IPS DF 19.7 (cell line): Measurements from ENCODE around the gene PPM1H.
A peak's percentile ranks its signal among the peaks of the same experiment; 100 is the strongest.

Source experiments
- DNase-seq: peaks from one replicate; pipeline ENCODE4 v3.0.0-alpha.2; 2013; ENCODE audit warnings: low read depth, low spot score

PPM1H gene

GRCh38 chr12:62873116-62873825 lies 61.7 kb downstream of the PPM1H start:
- DNase-seq, result no peak

- no peak for DNase-seq
Measured at GRCh38 chr12:62868820-62869219, 66.1 kb downstream of the PPM1H start.

GRCh38 chr12:62866451-62867082 lies 68.4 kb downstream of the PPM1H start:
- DNase-seq, result peak; percentile 17

GRCh38 chr12:62865937-62866336 lies 69.0 kb downstream of the PPM1H start:
- peak; percentile 48 for DNase-seq

- no peak for DNase-seq
Measured at GRCh38 chr12:62865065-62865464, 69.9 kb downstream of the PPM1H start.

GRCh38 chr12:62862259-62862881 lies 72.6 kb downstream of the PPM1H start:
- DNase-seq, result no peak

- no peak for DNase-seq
Measured at GRCh38 chr12:62861586-62861985, 73.4 kb downstream of the PPM1H start.

GRCh38 chr12:62860501-62861411 lies 74.2 kb downstream of the PPM1H start:
- DNase-seq, result no peak

GRCh38 chr12:62860020-62860419 lies 74.9 kb downstream of the PPM1H start:
- no peak for DNase-seq

GRCh38 chr12:62859321-62859737 lies 75.6 kb downstream of the PPM1H start:
- DNase-seq, result no peak

- DNase-seq, result no peak
Measured at GRCh38 chr12:62856454-62856853, 78.5 kb downstream of the PPM1H start.

GRCh38 chr12:62854024-62854423 lies 80.9 kb downstream of the PPM1H start:
- no peak for DNase-seq

GRCh38 chr12:62849398-62849797 lies 85.6 kb downstream of the PPM1H start:
- DNase-seq, result no peak

GRCh38 chr12:62848418-62848817 lies 86.5 kb downstream of the PPM1H start:
- no peak for DNase-seq

- DNase-seq, result no peak
Measured at GRCh38 chr12:62847709-62848108, 87.2 kb downstream of the PPM1H start.

GRCh38 chr12:62846491-62846890 lies 88.5 kb downstream of the PPM1H start:
- no peak for DNase-seq

- DNase-seq, result no peak
Measured at GRCh38 chr12:62844915-62845314, 90.0 kb downstream of the PPM1H start.

GRCh38 chr12:62843716-62844115 lies 91.2 kb downstream of the PPM1H start:
- no peak for DNase-seq

- no peak for DNase-seq
Measured at GRCh38 chr12:62841846-62842245, 93.1 kb downstream of the PPM1H start.

GRCh38 chr12:62840806-62841205 lies 94.1 kb downstream of the PPM1H start:
- DNase-seq, result no peak

- DNase-seq, result no peak
Measured at GRCh38 chr12:62839869-62840660, 94.9 kb downstream of the PPM1H start.
